ENCODE results near the gene ELK1.

GRCh38 chrX:47662144-47662657 lies 11.8 kb upstream of the ELK1 start:
- no peak for TF ChIP-seq POLR2AphosphoS5 (IDR thresholded peaks at IDR 0.05; ENCODE audit: borderline replicate concordance, low read depth, low read length)
- TF ChIP-seq EZH2 (IDR thresholded peaks at IDR 0.05) = no peak

Measured in SK-N-MC (cell line).